ENCODE measurements around the gene LY6G5B. TPM values are rescaled to one million over a fixed set of nuclear protein-coding genes. Genes with fewer than 3 reads are reported as not detected.

Gene LY6G5B
- total RNA-seq, 6 donors from 2014 or later, result 6.7 to 22.0 (median 12.3) TPM

DNA sequence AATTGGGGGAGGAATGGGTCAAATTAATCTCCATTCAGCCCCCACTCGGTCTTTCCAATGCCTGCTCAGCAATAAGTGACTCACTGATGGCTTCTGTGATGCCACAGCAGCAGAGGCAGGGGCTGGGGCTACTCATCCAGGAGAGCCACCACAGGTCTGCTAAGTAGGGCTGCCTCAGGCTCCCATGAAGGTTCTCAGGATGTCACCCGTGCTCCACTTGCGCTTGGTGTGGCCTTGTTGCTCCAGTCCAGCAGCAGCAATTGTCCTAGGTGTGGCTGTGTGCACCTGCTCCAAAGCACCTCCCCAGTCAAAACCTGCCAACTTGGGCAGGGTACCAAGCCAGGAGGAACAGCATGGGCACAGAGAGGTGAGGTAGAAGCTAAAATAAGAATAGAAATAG is 52.4 kb downstream of the LY6G5B start:
- peaks cover 0 to 14% (median 1%) of the 10 kb centered on the region in 4 donors for H3K36me3 ChIP-seq
- H3K27me3 ChIP-seq, result no peaks in the 10 kb centered on the region
- H3K4me1 ChIP-seq, result peaks cover 13 to 22% (median 18%) of the 10 kb centered on the region in 4 donors
- 91% methylated on average over 3 of the region's 3 CpGs; no CpG with 5 or more reads in 1 of the 2 donors for WGBS, 2 donors
- no peaks in the 10 kb centered on the region for H3K9me3 ChIP-seq
- no peak overlapping the region for H3K27ac ChIP-seq
- H3K4me3 ChIP-seq, result no peak overlapping the region
- DNase-seq (no peak), ATAC-seq (ENCODE audit: low FRiP score in 2 of 2) (no peak)
- TF ChIP-seq EP300 (IDR thresholded peaks at IDR 0.05), result no peak
- TF ChIP-seq POLR2A (IDR thresholded peaks at IDR 0.05), result no peak
- TF ChIP-seq, protein P1, sequence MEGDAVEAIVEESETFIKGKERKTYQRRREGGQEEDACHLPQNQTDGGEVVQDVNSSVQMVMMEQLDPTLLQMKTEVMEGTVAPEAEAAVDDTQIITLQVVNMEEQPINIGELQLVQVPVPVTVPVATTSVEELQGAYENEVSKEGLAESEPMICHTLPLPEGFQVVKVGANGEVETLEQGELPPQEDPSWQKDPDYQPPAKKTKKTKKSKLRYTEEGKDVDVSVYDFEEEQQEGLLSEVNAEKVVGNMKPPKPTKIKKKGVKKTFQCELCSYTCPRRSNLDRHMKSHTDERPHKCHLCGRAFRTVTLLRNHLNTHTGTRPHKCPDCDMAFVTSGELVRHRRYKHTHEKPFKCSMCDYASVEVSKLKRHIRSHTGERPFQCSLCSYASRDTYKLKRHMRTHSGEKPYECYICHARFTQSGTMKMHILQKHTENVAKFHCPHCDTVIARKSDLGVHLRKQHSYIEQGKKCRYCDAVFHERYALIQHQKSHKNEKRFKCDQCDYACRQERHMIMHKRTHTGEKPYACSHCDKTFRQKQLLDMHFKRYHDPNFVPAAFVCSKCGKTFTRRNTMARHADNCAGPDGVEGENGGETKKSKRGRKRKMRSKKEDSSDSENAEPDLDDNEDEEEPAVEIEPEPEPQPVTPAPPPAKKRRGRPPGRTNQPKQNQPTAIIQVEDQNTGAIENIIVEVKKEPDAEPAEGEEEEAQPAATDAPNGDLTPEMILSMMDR (IDR thresholded peaks at IDR 0.05), result no peak
- no peak for TF ChIP-seq POLR2AphosphoS5 (IDR thresholded peaks at IDR 0.05)

Small RNA genes lying within 50 kb of the gene (small RNA-seq; reads per million reads assigned to genes)
- 0 reads per million in 4 donors for gene LY6G6D
- 0 reads per million in 4 donors for gene MIR4646
- 0 reads per million in 4 donors for gene MIR6832
- 0 reads per million in 4 donors for gene RF00019
- 2.2 to 6.4 (median 2.6) reads per million in 4 donors for gene SNORA38

Other genes starting within 250 kb of the LY6G5B start
- 10 to 100 TPM in 4 of 6 donors, 1 to 10 TPM in 2; 4.9 to 14.4 (median 11.3) TPM for gene MICB, start 171.8 kb upstream of the LY6G5B start, total RNA-seq
- gene MCCD1, start 141.0 kb upstream of the LY6G5B start, total RNA-seq, result not detected
- 100 to 1,000 TPM; 201 to 541 (median 270) TPM for gene DDX39B, start 128.0 kb upstream of the LY6G5B start, total RNA-seq
- gene ATP6V1G2, start 123.4 kb upstream of the LY6G5B start, total RNA-seq, result 1 to 10 TPM in 4 of 6 donors, under 1 TPM in 2; 0.55 to 2.0 (median 1.1) TPM
- 10 to 100 TPM; 18.2 to 45.1 (median 23.8) TPM for gene NFKBIL1, start 122.4 kb upstream of the LY6G5B start, total RNA-seq
- gene LTA, start 97.7 kb upstream of the LY6G5B start, total RNA-seq, result 1 to 10 TPM in 2 of 6 donors, not detected in 4; 1.6 to 1.8 TPM
- gene TNF, start 94.4 kb upstream of the LY6G5B start, total RNA-seq, result 1 to 10 TPM in 5 of 6 donors, under 1 TPM in 1; 0.33 to 6.6 (median 2.9) TPM
- gene LTB, start 87.6 kb upstream of the LY6G5B start, total RNA-seq, result 10 to 100 TPM in 1 of 6 donors, 1 to 10 TPM in 2, not detected in 3; 1.3 to 18.7 (median 8.2) TPM
- 100 to 1,000 TPM in 1 of 6 donors, 10 to 100 TPM in 3, 1 to 10 TPM in 2; 7.7 to 132 (median 33.5) TPM for gene LST1, start 83.7 kb upstream of the LY6G5B start, total RNA-seq
- 1 to 10 TPM in 1 of 6 donors, under 1 TPM in 3, not detected in 2; 0.54 to 2.0 (median 0.70) TPM for gene NCR3, start 77.0 kb upstream of the LY6G5B start, total RNA-seq
- gene AIF1, start 54.7 kb upstream of the LY6G5B start, total RNA-seq, result 100 to 1,000 TPM in 1 of 6 donors, 10 to 100 TPM in 5; 18.5 to 106 (median 79.7) TPM
- gene PRRC2A, start 49.3 kb upstream of the LY6G5B start, total RNA-seq, result 100 to 1,000 TPM in 4 of 6 donors, 10 to 100 TPM in 2; 80.1 to 154 (median 125) TPM
- 100 to 1,000 TPM; 190 to 421 (median 294) TPM for gene BAG6, start 17.3 kb upstream of the LY6G5B start, total RNA-seq
- gene APOM, start 14.1 kb upstream of the LY6G5B start, total RNA-seq, result 1 to 10 TPM in 5 of 6 donors, under 1 TPM in 1; 0.89 to 4.3 (median 2.1) TPM
- 10 to 100 TPM; 25.0 to 30.1 (median 28.4) TPM for gene C6orf47, start 9.2 kb upstream of the LY6G5B start, total RNA-seq
- 10 to 100 TPM; 12.0 to 45.1 (median 16.6) TPM for gene GPANK1, start 5.0 kb upstream of the LY6G5B start, total RNA-seq
- gene CSNK2B, start 3.9 kb upstream of the LY6G5B start, total RNA-seq, result 100 to 1,000 TPM; 105 to 172 (median 130) TPM
- 1 to 10 TPM in 4 of 6 donors, not detected in 2; 1.8 to 4.4 (median 3.1) TPM for gene LY6G5C, start 11.1 kb downstream of the LY6G5B start, total RNA-seq
- gene ABHD16A, start 33.3 kb downstream of the LY6G5B start, total RNA-seq, result 10 to 100 TPM; 42.1 to 62.5 (median 51.6) TPM
- 1 to 10 TPM in 4 of 6 donors, under 1 TPM in 2; 0.63 to 9.4 (median 1.7) TPM for gene LY6G6F, start 36.9 kb downstream of the LY6G5B start, total RNA-seq
- gene LY6G6D, start 45.4 kb downstream of the LY6G5B start, total RNA-seq, result not detected
- gene LY6G6C, start 51.8 kb downstream of the LY6G5B start, total RNA-seq, result under 1 TPM in 1 of 6 donors, not detected in 5; 0.23 TPM
- 1 to 10 TPM in 3 of 6 donors, under 1 TPM in 2, not detected in 1; 0.30 to 4.1 (median 1.2) TPM for gene MPIG6B, start 53.4 kb downstream of the LY6G5B start, total RNA-seq
- gene DDAH2, start 59.3 kb downstream of the LY6G5B start, total RNA-seq, result 100 to 1,000 TPM in 2 of 6 donors, 10 to 100 TPM in 4; 46.6 to 157 (median 83.7) TPM
- 100 to 1,000 TPM; 138 to 497 (median 277) TPM for gene CLIC1, start 66.6 kb downstream of the LY6G5B start, total RNA-seq
- gene MSH5, start 70.0 kb downstream of the LY6G5B start, total RNA-seq, result 10 to 100 TPM in 4 of 6 donors, 1 to 10 TPM in 2; 7.3 to 52.4 (median 13.1) TPM
- 10 to 100 TPM in 1 of 6 donors, 1 to 10 TPM in 5; 1.1 to 15.7 (median 5.3) TPM for gene SAPCD1, start 92.7 kb downstream of the LY6G5B start, total RNA-seq
- gene VWA7, start 107.4 kb downstream of the LY6G5B start, total RNA-seq, result 1 to 10 TPM; 4.0 to 7.4 (median 6.6) TPM
- gene VARS1, start 125.8 kb downstream of the LY6G5B start, total RNA-seq, result 10 to 100 TPM; 21.2 to 67.8 (median 39.7) TPM
- gene LSM2, start 137.0 kb downstream of the LY6G5B start, total RNA-seq, result 10 to 100 TPM in 5 of 6 donors, 1 to 10 TPM in 1; 5.0 to 44.9 (median 20.9) TPM
- gene HSPA1L, start 145.3 kb downstream of the LY6G5B start, total RNA-seq, result 1 to 10 TPM in 5 of 6 donors, under 1 TPM in 1; 0.89 to 3.1 (median 2.0) TPM
- 100 to 1,000 TPM in 5 of 6 donors, 10 to 100 TPM in 1; 80.7 to 236 (median 144) TPM for gene HSPA1A, start 145.6 kb downstream of the LY6G5B start, total RNA-seq
- gene HSPA1B, start 157.8 kb downstream of the LY6G5B start, total RNA-seq, result 100 to 1,000 TPM in 5 of 6 donors, 10 to 100 TPM in 1; 92.2 to 177 (median 127) TPM
- 10 to 100 TPM; 28.3 to 90.3 (median 64.6) TPM for gene NEU1, start 192.8 kb downstream of the LY6G5B start, total RNA-seq
- 10 to 100 TPM; 19.1 to 84.2 (median 42.0) TPM for gene SLC44A4, start 209.0 kb downstream of the LY6G5B start, total RNA-seq
- gene EHMT2, start 227.7 kb downstream of the LY6G5B start, total RNA-seq, result 10 to 100 TPM; 23.6 to 57.3 (median 41.7) TPM
- 1 to 10 TPM; 1.0 to 7.5 (median 2.2) TPM for gene ZBTB12, start 232.1 kb downstream of the LY6G5B start, total RNA-seq

Data from upper lobe of left lung (tissue), 6 donors.